ENCODE data around the gene PEX14. TPM values are rescaled to one million over a fixed set of nuclear protein-coding genes. Genes with fewer than 3 reads are reported as not detected.
A peak's percentile ranks its signal among the peaks of the same experiment; 100 is the strongest.

The PEX14 gene
- total and polyA plus RNA-seq, 10 of the 15 experiments (the other 5 are each of a cell fraction or from before 2014, with no cell fraction given) = 1.4 to 23.2 (median 12.0) TPM

DNA sequence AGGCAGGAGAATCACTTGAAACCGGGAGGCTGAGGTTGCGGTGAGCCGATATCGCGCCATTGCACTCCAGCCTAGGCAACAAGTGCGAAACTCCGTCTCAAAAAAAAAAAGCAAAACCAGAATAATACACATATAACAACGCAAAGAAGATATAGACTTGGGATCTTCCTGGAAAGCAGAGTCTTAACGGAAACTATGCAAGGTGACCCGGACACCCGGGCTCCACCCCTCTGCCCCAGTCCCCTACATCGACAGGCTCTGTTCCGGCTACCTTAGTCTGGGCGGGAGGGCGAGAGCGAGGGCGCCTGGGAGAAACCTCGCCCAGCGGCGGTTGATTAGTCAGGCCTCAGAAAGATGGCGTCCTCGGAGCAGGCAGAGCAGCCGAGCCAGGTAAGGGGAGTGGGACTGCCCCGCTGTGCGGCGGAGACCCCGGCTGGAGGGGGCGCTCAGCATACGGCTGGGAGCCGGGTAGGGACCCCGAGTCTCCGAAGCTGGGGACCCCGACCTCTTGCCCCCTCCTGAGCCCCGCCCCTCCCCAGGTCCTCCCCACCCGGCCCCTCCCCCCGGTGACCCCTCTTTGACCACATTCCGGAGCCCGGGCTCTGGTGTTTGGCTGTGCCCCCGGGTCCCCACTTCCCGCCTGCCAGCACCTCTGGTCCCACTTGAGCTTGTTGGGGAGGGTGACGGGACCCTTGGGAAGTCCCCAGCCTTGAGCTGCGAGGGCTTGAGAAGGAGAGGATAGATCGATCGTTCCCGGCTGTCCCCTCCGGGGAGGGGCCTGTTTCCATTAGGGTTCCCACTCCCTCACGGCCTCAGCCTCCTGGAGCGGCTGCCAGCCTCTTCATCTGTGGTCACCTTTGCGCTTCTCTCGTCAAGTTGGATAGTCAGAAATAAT, at the start of gene PEX14 (continued):
- no peak for TF ChIP-seq CHD4 (IDR thresholded peaks at IDR 0.05)
- TF ChIP-seq, protein P1, sequence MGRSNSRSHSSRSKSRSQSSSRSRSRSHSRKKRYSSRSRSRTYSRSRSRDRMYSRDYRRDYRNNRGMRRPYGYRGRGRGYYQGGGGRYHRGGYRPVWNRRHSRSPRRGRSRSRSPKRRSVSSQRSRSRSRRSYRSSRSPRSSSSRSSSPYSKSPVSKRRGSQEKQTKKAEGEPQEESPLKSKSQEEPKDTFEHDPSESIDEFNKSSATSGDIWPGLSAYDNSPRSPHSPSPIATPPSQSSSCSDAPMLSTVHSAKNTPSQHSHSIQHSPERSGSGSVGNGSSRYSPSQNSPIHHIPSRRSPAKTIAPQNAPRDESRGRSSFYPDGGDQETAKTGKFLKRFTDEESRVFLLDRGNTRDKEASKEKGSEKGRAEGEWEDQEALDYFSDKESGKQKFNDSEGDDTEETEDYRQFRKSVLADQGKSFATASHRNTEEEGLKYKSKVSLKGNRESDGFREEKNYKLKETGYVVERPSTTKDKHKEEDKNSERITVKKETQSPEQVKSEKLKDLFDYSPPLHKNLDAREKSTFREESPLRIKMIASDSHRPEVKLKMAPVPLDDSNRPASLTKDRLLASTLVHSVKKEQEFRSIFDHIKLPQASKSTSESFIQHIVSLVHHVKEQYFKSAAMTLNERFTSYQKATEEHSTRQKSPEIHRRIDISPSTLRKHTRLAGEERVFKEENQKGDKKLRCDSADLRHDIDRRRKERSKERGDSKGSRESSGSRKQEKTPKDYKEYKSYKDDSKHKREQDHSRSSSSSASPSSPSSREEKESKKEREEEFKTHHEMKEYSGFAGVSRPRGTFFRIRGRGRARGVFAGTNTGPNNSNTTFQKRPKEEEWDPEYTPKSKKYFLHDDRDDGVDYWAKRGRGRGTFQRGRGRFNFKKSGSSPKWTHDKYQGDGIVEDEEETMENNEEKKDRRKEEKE (IDR thresholded peaks at IDR 0.05) = no peak
- TF ChIP-seq, protein P2, sequence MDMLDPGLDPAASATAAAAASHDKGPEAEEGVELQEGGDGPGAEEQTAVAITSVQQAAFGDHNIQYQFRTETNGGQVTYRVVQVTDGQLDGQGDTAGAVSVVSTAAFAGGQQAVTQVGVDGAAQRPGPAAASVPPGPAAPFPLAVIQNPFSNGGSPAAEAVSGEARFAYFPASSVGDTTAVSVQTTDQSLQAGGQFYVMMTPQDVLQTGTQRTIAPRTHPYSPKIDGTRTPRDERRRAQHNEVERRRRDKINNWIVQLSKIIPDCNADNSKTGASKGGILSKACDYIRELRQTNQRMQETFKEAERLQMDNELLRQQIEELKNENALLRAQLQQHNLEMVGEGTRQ (IDR thresholded peaks at IDR 0.05; ENCODE audit: borderline replicate concordance, low read depth, low read length) = no peak
- peak; percentile 95 for TF ChIP-seq POLR2A (IDR thresholded peaks at IDR 0.05; ENCODE audit: low read depth, low read length)
- peak; percentile 81; the same call in 1 of the 2 replicates for TF ChIP-seq RBBP5 (conservative IDR thresholded peaks at IDR 0.05)
- TF ChIP-seq IKZF1 (conservative IDR thresholded peaks at IDR 0.05) = peak; percentile 93
- peak; percentile 73 for TF ChIP-seq RUNX3 (IDR thresholded peaks at IDR 0.05; ENCODE audit: low read length)
- TF ChIP-seq, protein P3, sequence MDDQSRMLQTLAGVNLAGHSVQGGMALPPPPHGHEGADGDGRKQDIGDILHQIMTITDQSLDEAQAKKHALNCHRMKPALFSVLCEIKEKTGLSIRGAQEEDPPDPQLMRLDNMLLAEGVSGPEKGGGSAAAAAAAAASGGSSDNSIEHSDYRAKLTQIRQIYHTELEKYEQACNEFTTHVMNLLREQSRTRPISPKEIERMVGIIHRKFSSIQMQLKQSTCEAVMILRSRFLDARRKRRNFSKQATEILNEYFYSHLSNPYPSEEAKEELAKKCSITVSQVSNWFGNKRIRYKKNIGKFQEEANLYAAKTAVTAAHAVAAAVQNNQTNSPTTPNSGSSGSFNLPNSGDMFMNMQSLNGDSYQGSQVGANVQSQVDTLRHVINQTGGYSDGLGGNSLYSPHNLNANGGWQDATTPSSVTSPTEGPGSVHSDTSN (IDR thresholded peaks at IDR 0.05; ENCODE audit: insufficient replicate concordance, low read depth, low read length) = no peak
- TF ChIP-seq ZNF24 (IDR thresholded peaks at IDR 0.05) = no peak
- no peak for TF ChIP-seq SPI1 (IDR thresholded peaks at IDR 0.05; ENCODE audit: borderline replicate concordance, insufficient read depth, low read depth, low read length)
- no peak; the same call in 1 of the 2 replicates for TF ChIP-seq ZNF217 (IDR thresholded peaks at IDR 0.05)
- no peak for TF ChIP-seq DPF2 (IDR thresholded peaks at IDR 0.05)
- no peak for TF ChIP-seq BACH1 (IDR thresholded peaks at IDR 0.05; ENCODE audit: borderline replicate concordance)
- TF ChIP-seq, protein P4, sequence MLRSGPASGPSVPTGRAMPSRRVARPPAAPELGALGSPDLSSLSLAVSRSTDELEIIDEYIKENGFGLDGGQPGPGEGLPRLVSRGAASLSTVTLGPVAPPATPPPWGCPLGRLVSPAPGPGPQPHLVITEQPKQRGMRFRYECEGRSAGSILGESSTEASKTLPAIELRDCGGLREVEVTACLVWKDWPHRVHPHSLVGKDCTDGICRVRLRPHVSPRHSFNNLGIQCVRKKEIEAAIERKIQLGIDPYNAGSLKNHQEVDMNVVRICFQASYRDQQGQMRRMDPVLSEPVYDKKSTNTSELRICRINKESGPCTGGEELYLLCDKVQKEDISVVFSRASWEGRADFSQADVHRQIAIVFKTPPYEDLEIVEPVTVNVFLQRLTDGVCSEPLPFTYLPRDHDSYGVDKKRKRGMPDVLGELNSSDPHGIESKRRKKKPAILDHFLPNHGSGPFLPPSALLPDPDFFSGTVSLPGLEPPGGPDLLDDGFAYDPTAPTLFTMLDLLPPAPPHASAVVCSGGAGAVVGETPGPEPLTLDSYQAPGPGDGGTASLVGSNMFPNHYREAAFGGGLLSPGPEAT (IDR thresholded peaks at IDR 0.05; ENCODE audit: low read depth) = peak; percentile 96
- TF ChIP-seq, protein P5, sequence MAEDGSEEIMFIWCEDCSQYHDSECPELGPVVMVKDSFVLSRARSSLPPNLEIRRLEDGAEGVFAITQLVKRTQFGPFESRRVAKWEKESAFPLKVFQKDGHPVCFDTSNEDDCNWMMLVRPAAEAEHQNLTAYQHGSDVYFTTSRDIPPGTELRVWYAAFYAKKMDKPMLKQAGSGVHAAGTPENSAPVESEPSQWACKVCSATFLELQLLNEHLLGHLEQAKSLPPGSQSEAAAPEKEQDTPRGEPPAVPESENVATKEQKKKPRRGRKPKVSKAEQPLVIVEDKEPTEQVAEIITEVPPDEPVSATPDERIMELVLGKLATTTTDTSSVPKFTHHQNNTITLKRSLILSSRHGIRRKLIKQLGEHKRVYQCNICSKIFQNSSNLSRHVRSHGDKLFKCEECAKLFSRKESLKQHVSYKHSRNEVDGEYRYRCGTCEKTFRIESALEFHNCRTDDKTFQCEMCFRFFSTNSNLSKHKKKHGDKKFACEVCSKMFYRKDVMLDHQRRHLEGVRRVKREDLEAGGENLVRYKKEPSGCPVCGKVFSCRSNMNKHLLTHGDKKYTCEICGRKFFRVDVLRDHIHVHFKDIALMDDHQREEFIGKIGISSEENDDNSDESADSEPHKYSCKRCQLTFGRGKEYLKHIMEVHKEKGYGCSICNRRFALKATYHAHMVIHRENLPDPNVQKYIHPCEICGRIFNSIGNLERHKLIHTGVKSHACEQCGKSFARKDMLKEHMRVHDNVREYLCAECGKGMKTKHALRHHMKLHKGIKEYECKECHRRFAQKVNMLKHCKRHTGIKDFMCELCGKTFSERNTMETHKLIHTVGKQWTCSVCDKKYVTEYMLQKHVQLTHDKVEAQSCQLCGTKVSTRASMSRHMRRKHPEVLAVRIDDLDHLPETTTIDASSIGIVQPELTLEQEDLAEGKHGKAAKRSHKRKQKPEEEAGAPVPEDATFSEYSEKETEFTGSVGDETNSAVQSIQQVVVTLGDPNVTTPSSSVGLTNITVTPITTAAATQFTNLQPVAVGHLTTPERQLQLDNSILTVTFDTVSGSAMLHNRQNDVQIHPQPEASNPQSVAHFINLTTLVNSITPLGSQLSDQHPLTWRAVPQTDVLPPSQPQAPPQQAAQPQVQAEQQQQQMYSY (CRISPR knock-in tag; IDR thresholded peaks at IDR 0.05) = no peak
- TF ChIP-seq, protein P6, sequence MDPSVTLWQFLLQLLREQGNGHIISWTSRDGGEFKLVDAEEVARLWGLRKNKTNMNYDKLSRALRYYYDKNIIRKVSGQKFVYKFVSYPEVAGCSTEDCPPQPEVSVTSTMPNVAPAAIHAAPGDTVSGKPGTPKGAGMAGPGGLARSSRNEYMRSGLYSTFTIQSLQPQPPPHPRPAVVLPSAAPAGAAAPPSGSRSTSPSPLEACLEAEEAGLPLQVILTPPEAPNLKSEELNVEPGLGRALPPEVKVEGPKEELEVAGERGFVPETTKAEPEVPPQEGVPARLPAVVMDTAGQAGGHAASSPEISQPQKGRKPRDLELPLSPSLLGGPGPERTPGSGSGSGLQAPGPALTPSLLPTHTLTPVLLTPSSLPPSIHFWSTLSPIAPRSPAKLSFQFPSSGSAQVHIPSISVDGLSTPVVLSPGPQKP (IDR thresholded peaks at IDR 0.05; ENCODE audit: low read depth, low read length) = peak; percentile 73; the same call in 1 of the 2 replicates
- TF ChIP-seq HDGF (IDR thresholded peaks at IDR 0.05) = peak; percentile 35; the same call in 1 of the 2 replicates
- TF ChIP-seq ESRRA (IDR thresholded peaks at IDR 0.05; ENCODE audit: low read length) = peak; percentile 84
